Neural progenitor cell (in vitro differentiated cells): ENCODE measurements around the gene ZFAND3.

Source experiments
- EZH2 ChIP-seq: fragments of 200-600 bp; sonication (generic); IDR thresholded peaks from 2 replicates; pipeline ENCODE4 v1.6.1; 2017; ENCODE audit warnings: antibody characterized with exemption, mild to moderate bottlenecking, moderate library complexity
- TF ChIP-seq, protein P1 (sequence below): fragments of 200-600 bp; sonication (generic); IDR thresholded peaks from 2 replicates; pipeline ENCODE4 v1.5.1; 2017; ENCODE audit warnings: antibody characterized with exemption, mild to moderate bottlenecking

DNA sequence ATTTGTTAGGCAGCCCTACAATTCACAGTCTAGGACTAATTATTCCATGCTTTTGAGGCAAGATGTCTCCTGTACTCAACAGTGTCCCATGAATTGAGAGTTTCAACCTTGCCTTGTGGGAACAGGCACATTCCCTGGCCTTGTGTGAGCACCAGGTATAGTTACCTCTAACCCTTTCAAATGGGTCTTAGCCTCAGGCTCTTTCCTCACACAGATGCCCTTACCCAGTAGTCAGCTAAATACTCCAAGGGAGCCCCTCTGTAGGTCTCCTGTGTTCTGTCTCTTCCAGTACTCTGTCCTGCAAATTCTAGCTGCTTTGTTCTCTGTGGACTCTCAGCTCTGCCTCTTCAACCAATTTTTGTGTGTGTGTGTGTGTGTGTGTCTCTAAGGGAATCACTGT lies 135.3 kb downstream of the ZFAND3 start:
- TF ChIP-seq, protein P1, sequence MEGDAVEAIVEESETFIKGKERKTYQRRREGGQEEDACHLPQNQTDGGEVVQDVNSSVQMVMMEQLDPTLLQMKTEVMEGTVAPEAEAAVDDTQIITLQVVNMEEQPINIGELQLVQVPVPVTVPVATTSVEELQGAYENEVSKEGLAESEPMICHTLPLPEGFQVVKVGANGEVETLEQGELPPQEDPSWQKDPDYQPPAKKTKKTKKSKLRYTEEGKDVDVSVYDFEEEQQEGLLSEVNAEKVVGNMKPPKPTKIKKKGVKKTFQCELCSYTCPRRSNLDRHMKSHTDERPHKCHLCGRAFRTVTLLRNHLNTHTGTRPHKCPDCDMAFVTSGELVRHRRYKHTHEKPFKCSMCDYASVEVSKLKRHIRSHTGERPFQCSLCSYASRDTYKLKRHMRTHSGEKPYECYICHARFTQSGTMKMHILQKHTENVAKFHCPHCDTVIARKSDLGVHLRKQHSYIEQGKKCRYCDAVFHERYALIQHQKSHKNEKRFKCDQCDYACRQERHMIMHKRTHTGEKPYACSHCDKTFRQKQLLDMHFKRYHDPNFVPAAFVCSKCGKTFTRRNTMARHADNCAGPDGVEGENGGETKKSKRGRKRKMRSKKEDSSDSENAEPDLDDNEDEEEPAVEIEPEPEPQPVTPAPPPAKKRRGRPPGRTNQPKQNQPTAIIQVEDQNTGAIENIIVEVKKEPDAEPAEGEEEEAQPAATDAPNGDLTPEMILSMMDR = no peak
- no peak for TF ChIP-seq EZH2
